K562 (cell line): ENCODE results near the gene WASHC2C.

Source experiments
- CTCF ChIP-seq, 3 experiments: IDR thresholded peaks in 2 of 3; conservative IDR thresholded peaks in 1 of 3; 2 replicates each; pipeline ENCODE4 v1.5.1; 2011 to 2012; ENCODE audit warnings: low read length in 3 of 3, mild to moderate bottlenecking in 3 of 3, control low read depth in 2 of 3, improper control_type of control experiment in 1 of 3, inconsistent platforms in 1 of 3, low read depth in 1 of 3, mixed read lengths in 1 of 3, moderate library complexity in 1 of 3; ENCODE audit not compliant: insufficient read depth in 2 of 3
- HINFP ChIP-seq: fragments of 450-650 bp; conservative IDR thresholded peaks from 2 replicates; pipeline ENCODE4 v1.6.1; 2016; ENCODE audit warnings: missing genetic modification characterization, low read depth, mild to moderate bottlenecking, control low read depth, missing compliant biosample characterization
- KDM1A ChIP-seq, 2 experiments: fragments of 450-650 bp; IDR thresholded peaks; 2 replicates each; pipeline ENCODE4 v1.6.1; 2016; ENCODE audit warnings: mild to moderate bottlenecking in 2 of 2
- PCBP2 ChIP-seq: fragments of 200-400 bp; formaldehyde crosslinking; IDR thresholded peaks from 2 replicates; pipeline ENCODE4 v1.6.1; 2018; ENCODE audit warnings: low read length, low read depth, mild to moderate bottlenecking, moderate library complexity; ENCODE audit not compliant: poor library complexity, severe bottlenecking
- SMARCB1 ChIP-seq: IDR thresholded peaks from 2 replicates; pipeline ENCODE4 v1.6.1; 2011; ENCODE audit warnings: improper control_type of control experiment, low read depth; ENCODE audit not compliant: insufficient read length
- ZNF274 ChIP-seq: IDR thresholded peaks from 2 replicates; pipeline ENCODE4 v1.6.1; 2011; ENCODE audit warnings: low read depth, mild to moderate bottlenecking, low read length, moderate library complexity, borderline replicate concordance
- ZNF561 ChIP-seq: fragments of 450-650 bp; formaldehyde crosslinking; conservative IDR thresholded peaks from 2 replicates; pipeline ENCODE4 v1.4.0; 2020; ENCODE audit warnings: mild to moderate bottlenecking, moderate library complexity
- TF ChIP-seq, protein P1 (sequence below), 2 experiments: fragments of 450-650 bp; formaldehyde crosslinking in 1 of 2; IDR thresholded peaks; 2 replicates each; pipeline versions ENCODE4 v1.4.0 to v1.6.1; 2014 to 2020; ENCODE audit warnings: mild to moderate bottlenecking in 2 of 2, borderline replicate concordance in 1 of 2, low read depth in 1 of 2

GRCh38 chr10:45809837-45810236 lies 82.8 kb downstream of the WASHC2C start:
- TF ChIP-seq KDM1A (IDR thresholded peaks at IDR 0.05) (no peak), SMARCB1 (no peak), PCBP2 (no peak), CTCF (IDR thresholded peaks at IDR 0.05 in 2 of 3, conservative IDR thresholded peaks at IDR 0.05 in 1 of 3; ENCODE audit: insufficient read depth in 2 of 3, low read depth in 1 of 3, low read length in 3 of 3) (peak; percentile 27 to 54 (median 36); a peak in 4 of 6 replicates), ZNF561 (no peak), HINFP (tag) (no peak), ZNF274 (no peak)
- TF ChIP-seq, protein P1, sequence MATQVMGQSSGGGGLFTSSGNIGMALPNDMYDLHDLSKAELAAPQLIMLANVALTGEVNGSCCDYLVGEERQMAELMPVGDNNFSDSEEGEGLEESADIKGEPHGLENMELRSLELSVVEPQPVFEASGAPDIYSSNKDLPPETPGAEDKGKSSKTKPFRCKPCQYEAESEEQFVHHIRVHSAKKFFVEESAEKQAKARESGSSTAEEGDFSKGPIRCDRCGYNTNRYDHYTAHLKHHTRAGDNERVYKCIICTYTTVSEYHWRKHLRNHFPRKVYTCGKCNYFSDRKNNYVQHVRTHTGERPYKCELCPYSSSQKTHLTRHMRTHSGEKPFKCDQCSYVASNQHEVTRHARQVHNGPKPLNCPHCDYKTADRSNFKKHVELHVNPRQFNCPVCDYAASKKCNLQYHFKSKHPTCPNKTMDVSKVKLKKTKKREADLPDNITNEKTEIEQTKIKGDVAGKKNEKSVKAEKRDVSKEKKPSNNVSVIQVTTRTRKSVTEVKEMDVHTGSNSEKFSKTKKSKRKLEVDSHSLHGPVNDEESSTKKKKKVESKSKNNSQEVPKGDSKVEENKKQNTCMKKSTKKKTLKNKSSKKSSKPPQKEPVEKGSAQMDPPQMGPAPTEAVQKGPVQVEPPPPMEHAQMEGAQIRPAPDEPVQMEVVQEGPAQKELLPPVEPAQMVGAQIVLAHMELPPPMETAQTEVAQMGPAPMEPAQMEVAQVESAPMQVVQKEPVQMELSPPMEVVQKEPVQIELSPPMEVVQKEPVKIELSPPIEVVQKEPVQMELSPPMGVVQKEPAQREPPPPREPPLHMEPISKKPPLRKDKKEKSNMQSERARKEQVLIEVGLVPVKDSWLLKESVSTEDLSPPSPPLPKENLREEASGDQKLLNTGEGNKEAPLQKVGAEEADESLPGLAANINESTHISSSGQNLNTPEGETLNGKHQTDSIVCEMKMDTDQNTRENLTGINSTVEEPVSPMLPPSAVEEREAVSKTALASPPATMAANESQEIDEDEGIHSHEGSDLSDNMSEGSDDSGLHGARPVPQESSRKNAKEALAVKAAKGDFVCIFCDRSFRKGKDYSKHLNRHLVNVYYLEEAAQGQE (IDR thresholded peaks at IDR 0.05; ENCODE audit: borderline replicate concordance) = peak; percentile 51; the same call in 1 of the 2 replicates
- TF ChIP-seq, protein P1 (CRISPR knock-in tag; IDR thresholded peaks at IDR 0.05; ENCODE audit: low read depth) = no peak
